Astrocyte of the cerebellum (primary cell): ENCODE results near the gene INSYN1.

Experiments used
- DNase-seq: peaks from one replicate; pipeline ENCODE4 v3.0.0-alpha.2; 2011; ENCODE audit warnings: low read depth
- H3K4me3 ChIP-seq: 2 replicates; pipeline ENCODE4 v1.5.1; 2011; ENCODE audit warnings: mild to moderate bottlenecking, low read depth, low read length, moderate library complexity
- in situ Hi-C: cut with HindIII; loops from 2 replicates; pipeline ENCODE4 v1.10.0; 2017; ENCODE audit warnings: low sequenced_read_pairs
- TF ChIP-seq, protein P1 (sequence below): IDR thresholded peaks from 2 replicates; pipeline ENCODE4 v1.5.1; 2012; ENCODE audit warnings: low read length, low read depth, moderate library complexity, mild to moderate bottlenecking; ENCODE audit errors: missing control alignments

The INSYN1 gene

DNA sequence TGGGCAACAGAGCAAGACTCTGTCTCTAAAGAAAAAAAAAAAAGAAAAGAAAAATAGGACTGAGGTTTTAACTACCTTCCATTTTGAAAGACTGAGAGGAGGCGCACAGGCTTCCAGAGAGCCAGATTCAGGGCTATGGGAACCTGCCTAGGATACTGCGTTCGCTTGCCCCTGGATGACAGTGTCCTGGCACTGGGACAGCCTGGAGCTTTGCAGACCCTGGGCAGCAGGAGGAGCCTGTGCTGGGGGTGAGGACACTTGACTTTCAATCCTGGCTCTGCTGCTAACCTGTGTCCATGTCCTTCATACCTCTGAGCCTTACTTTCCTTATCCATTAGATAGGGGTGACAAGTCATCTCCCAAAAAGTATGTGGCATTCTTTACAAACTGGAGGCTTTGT, 37.7 kb downstream of the INSYN1 start:
- no peak overlapping the region for H3K4me3 ChIP-seq
- TF ChIP-seq, protein P1, sequence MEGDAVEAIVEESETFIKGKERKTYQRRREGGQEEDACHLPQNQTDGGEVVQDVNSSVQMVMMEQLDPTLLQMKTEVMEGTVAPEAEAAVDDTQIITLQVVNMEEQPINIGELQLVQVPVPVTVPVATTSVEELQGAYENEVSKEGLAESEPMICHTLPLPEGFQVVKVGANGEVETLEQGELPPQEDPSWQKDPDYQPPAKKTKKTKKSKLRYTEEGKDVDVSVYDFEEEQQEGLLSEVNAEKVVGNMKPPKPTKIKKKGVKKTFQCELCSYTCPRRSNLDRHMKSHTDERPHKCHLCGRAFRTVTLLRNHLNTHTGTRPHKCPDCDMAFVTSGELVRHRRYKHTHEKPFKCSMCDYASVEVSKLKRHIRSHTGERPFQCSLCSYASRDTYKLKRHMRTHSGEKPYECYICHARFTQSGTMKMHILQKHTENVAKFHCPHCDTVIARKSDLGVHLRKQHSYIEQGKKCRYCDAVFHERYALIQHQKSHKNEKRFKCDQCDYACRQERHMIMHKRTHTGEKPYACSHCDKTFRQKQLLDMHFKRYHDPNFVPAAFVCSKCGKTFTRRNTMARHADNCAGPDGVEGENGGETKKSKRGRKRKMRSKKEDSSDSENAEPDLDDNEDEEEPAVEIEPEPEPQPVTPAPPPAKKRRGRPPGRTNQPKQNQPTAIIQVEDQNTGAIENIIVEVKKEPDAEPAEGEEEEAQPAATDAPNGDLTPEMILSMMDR: no peak
- in situ Hi-C loops: no loop called here
- no peak for DNase-seq

DNA sequence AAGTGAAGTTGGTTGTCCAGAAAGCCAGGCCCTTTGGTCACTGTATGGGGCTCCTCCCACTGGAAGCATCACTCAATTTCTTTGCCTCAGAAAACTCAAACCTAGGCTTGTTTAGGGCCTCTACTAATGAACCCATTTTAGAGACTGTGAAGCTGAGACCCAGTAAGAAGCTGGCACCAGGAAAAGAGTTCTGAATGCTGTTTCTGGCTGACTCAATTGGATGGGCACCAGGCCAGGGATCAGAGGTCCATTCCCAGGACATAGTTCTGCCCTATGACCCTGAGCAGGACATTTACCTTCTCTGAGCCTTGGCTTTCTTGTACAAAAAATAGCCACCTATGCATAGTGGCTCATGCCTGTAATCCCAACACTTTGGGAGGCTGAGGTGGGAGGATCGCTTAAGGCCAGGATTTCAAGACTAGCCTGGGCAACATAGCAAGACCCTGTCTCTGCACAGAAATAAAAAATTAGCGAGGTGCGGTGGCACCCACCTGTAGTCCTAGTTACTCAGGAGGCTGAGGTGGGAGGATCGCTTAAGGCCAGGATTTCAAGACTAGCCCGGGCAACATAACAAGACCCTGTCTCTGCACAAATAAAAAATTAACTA, 38.4 kb downstream of the INSYN1 start:
- TF ChIP-seq, protein P1: no peak
- in situ Hi-C loops: no loop called here
- DNase-seq: no peak
- no peak overlapping the region for H3K4me3 ChIP-seq

DNA sequence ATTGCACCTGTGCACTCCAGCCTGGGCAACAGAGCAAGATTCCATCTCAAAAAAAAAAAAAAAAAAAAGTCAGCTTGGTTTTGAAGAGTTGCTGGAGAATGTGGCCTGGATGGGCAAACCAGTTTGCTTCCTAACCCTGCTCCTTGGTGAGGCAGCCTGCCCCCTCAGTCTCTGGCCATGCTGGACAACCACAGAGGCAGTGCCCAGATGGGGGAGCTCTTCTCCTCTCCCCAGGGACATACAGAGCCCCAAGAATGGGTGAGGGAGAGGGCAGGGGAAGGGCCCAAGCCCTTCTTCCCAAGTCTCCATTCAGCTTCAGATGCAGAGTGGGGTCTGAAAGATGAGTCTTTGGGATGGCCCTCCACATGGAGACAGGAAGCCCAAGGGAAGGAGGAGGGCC, 41.0 kb downstream of the INSYN1 start:
- TF ChIP-seq, protein P1: no peak
- H3K4me3 ChIP-seq: no peak overlapping the region
- DNase-seq: no peak
- in situ Hi-C loops: no loop called here

DNA sequence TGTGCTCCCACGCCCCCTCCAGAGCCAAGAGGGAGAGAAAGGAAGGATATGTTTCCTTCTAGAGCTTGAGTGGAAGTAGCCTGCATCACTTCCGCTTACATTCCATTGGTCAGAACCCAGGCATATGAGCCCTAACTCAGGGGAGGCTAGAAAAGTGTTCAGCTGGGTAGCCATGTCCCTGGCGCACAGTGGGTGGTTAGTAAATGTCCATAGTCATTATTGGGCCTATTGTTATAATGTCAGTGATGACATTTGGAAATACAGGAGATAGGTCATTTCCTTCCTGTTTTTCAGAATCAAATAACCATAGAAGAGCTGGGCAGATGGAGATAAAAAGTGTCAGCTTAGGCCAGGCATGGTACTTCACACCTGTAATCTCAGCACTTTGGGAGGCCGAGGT, 41.6 kb downstream of the INSYN1 start:
- no peak for DNase-seq
- in situ Hi-C loops: no loop called here
- TF ChIP-seq, protein P1: no peak
- no peak overlapping the region for H3K4me3 ChIP-seq

DNA sequence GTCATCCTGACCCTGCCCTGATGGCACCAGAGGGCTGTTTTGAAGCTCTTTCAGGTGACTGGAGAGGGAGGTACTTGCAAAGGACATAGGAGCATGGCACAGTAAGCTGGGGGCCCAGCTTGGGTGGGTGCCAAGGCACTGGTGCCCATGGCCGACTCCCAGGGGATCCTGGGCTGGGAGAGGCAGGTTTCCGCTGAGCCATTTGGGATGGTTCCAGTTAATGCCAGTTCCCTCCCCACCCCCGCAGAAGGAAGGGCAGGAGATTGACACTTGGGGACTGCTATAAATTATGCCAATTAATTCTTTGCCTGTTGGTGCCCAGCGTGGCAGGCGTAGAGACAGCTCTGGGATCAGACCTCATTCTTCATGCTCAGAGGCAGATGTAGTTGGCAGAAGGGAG, 42.8 kb downstream of the INSYN1 start:
- no peak overlapping the region for H3K4me3 ChIP-seq
- no peak for DNase-seq
- TF ChIP-seq, protein P1: no peak
- in situ Hi-C loops: no loop called here

DNA sequence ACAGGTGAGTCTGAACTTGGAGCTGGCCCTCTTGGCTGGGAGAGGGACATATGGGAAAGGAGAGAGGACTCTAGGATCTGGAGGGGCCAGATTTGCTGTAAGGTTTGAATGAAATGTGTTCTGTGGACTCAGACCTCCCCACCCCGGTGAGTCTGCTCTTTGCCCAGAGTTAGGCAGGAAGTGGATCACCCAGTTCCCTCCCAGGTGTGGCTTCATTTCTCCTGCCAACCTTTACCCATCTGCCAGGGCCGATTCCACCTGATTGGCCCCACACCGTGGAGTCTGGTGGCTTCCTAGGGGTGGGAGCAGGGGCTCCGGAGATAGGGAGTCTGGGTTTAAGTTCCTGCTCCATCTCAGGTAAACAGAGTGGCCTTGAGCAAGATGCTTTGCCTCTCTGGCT, 43.5 kb downstream of the INSYN1 start:
- no peak for DNase-seq
- in situ Hi-C loops: no loop called here
- TF ChIP-seq, protein P1: no peak
- no peak overlapping the region for H3K4me3 ChIP-seq
